ENCODE results near the gene ACADS.

DNA sequence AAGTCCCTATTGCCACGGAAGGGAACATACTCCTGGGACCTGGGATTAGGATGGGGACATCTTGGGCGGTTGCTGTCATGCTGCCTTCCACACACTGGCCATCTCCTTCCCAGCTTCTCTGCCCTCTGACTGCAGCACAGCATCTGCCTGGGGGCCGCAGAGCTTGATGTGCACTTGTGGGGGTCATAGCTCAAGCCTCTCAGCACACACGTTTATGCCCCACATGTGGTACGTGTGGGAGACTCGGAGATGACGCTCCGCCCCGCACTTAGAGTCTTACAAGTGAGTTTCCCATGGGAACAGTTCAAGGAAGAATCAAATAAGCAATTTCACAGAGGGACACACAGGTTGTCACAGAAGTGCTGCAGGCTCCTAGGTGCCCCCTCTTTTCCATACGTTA is 8.6 kb downstream of the ACADS start:
- TF ChIP-seq, protein P1, sequence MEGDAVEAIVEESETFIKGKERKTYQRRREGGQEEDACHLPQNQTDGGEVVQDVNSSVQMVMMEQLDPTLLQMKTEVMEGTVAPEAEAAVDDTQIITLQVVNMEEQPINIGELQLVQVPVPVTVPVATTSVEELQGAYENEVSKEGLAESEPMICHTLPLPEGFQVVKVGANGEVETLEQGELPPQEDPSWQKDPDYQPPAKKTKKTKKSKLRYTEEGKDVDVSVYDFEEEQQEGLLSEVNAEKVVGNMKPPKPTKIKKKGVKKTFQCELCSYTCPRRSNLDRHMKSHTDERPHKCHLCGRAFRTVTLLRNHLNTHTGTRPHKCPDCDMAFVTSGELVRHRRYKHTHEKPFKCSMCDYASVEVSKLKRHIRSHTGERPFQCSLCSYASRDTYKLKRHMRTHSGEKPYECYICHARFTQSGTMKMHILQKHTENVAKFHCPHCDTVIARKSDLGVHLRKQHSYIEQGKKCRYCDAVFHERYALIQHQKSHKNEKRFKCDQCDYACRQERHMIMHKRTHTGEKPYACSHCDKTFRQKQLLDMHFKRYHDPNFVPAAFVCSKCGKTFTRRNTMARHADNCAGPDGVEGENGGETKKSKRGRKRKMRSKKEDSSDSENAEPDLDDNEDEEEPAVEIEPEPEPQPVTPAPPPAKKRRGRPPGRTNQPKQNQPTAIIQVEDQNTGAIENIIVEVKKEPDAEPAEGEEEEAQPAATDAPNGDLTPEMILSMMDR (IDR thresholded peaks at IDR 0.05), result no peak
- no peak for TF ChIP-seq POLR2A (IDR thresholded peaks at IDR 0.05)

All from heart left ventricle (tissue), 13 donors.